Activated CD4-positive, alpha-beta T cell treated with anti-CD3 and anti-CD28 coated beads, Interleukin-2, amount 10 ng/mL, durations not matched to agents 7 days and 5 days (primary cell): ENCODE results near the gene B3GALNT2. TPM values are rescaled to one million over a fixed set of nuclear protein-coding genes. Genes with fewer than 3 reads are reported as not detected.

Experiments used
- CTCF ChIA-PET: fragments of 350-600 bp; sonication (Branson Sonifier 250); formaldehyde crosslinking; loops from one replicate; lab custom pipeline; 2021; ENCODE audit warnings: antibody characterized with exemption; lab: Charles Lee
- POLR2A ChIA-PET: fragments of 350-600 bp; sonication (Branson Sonifier 250); formaldehyde crosslinking; loops from one replicate; lab custom pipeline; 2021; ENCODE audit warnings: antibody characterized with exemption; lab: Charles Lee
- DNase-seq: peaks from one replicate; pipeline ENCODE4 v3.0.0-alpha.2; 2020
- H3K27ac Mint-ChIP-seq: one replicate; pipeline ENCODE4 v1.8.0; 2021; ENCODE audit warnings: mild to moderate bottlenecking, moderate library complexity, mixed read lengths
- H3K27me3 Mint-ChIP-seq: one replicate; pipeline ENCODE4 v1.8.0; 2021; ENCODE audit warnings: mixed read lengths
- H3K36me3 Mint-ChIP-seq: one replicate; pipeline ENCODE4 v1.8.0; 2021; ENCODE audit warnings: low read depth, mixed read lengths
- H3K4me1 Mint-ChIP-seq: one replicate; pipeline ENCODE4 v1.8.0; 2021; ENCODE audit warnings: mixed read lengths
- H3K4me3 Mint-ChIP-seq: one replicate; pipeline ENCODE4 v1.8.0; 2021; ENCODE audit warnings: mild to moderate bottlenecking, moderate library complexity, mixed read lengths
- H3K9me3 Mint-ChIP-seq: one replicate; pipeline ENCODE4 v1.8.0; 2021; ENCODE audit warnings: mixed read lengths
- total RNA-seq, 2 experiments: library from RNA; stranded (reverse); gene quantifications; one replicate each; pipeline ENCODE4 v1.2.3, GENCODE V29; 2021

Gene B3GALNT2
- total RNA-seq, 2 experiments from 2014 or later = 12.2 to 13.2 TPM

DNA sequence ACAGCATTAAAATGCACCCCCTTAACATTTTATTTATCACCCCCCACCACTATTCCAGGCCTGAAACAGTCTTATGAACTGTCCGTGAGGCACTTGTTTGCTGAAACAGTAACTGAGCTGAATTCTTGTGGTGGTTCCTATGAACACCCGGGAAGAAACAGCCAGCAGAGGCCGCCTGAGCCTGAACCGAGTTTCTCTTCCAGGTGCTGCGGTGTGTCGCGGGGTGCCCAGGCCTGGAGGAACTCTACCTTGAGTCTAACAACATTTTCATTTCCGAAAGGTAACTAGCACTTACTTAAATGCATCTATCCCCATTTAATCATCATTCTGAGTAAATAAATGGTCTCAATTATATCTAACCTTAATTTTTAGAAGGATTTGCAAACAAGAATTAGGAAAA lies 70.3 kb downstream of the B3GALNT2 start:
- no peak overlapping the region for H3K27ac Mint-ChIP-seq
- no peaks in the 10 kb centered on the region for H3K27me3 Mint-ChIP-seq
- no peak for DNase-seq
- H3K36me3 Mint-ChIP-seq = peaks cover 14% of the 10 kb centered on the region
- ChIA-PET POLR2A (no interaction called here), CTCF (interaction anchor here (1.1 kb wide), 1 partner anchor 340 kb away, joined by 3 read pairs; no protein-coding TSS in a partner anchor)
- no peaks in the 10 kb centered on the region for H3K9me3 Mint-ChIP-seq
- H3K4me3 Mint-ChIP-seq = no peak overlapping the region
- no peaks in the 10 kb centered on the region for H3K4me1 Mint-ChIP-seq

DNA sequence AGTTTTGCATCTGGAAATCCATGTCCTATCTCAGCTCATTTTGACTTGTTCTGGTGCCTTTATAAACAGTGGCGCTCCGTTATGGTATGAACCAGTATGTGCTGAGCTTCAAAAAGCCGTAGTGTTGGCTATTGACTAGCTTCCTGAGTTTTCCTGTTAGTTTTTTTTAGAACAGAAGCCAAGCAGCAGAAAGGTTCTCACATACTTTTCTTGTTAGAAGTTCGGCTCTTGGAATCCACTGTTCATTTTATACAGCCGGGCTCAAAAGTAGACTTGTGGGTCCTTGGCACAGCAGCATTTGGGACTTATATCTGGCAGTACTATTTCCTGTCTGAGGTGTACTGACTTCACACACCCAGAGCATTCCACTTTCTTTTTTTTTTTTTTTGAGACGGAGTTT lies 73.3 kb downstream of the B3GALNT2 start:
- Mint-ChIP-seq H3K36me3 (peaks cover 4% of the 10 kb centered on the region), H3K27ac (no peak overlapping the region), H3K4me3 (no peak overlapping the region), H3K4me1 (no peaks in the 10 kb centered on the region), H3K9me3 (no peaks in the 10 kb centered on the region), H3K27me3 (no peaks in the 10 kb centered on the region)
- POLR2A ChIA-PET = no interaction called here
- CTCF ChIA-PET = no interaction called here
- DNase-seq = no peak

DNA sequence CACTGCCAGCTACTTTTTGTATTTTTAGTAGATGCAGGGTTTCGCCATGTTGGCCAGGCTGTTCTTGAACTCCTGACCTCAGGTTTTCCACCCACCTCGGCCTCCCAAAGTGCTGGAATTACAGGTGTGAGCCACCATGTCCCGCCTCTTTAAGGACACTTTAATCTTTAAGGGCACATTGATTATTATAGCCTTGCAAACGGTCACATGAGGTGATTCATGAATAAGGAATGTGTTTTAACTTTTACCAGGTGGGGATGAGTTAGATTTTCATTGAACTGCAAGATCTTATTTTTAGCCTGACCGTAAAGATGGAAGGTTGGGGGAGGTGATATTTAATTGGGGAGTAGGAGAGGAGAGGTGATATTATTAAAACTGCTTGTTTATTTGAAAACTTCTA lies 75.1 kb downstream of the B3GALNT2 start:
- POLR2A ChIA-PET = no interaction called here
- no peak overlapping the region for H3K27ac Mint-ChIP-seq
- H3K9me3 Mint-ChIP-seq = no peaks in the 10 kb centered on the region
- H3K4me3 Mint-ChIP-seq = no peak overlapping the region
- peaks cover 4% of the 10 kb centered on the region for H3K36me3 Mint-ChIP-seq
- no peak for DNase-seq
- H3K4me1 Mint-ChIP-seq = peaks cover under 1% of the 10 kb centered on the region
- no peaks in the 10 kb centered on the region for H3K27me3 Mint-ChIP-seq
- CTCF ChIA-PET = no interaction called here

DNA sequence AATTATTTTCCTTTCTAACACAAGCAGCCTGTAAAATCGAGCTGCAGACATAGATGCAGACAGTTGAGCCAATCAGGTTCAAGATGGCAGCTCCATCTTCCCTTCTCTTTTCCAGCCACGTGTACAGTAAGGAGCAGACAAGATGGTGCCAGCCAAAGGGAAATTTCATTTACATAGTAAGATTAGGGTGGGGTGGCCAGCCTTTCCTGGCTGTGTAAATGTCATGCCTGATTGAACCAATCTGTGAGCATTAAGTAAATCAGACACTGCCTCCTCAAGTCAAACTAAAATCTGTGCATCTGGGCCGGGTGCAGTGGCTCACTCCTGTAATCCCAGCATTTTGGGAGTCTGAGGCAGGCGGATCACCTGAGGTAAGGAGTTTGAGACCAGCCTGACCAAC lies 76.8 kb downstream of the B3GALNT2 start:
- H3K27ac Mint-ChIP-seq = no peak overlapping the region
- peaks cover 16% of the 10 kb centered on the region for H3K4me1 Mint-ChIP-seq
- H3K4me3 Mint-ChIP-seq = no peak overlapping the region
- peaks cover 5% of the 10 kb centered on the region for H3K36me3 Mint-ChIP-seq
- H3K9me3 Mint-ChIP-seq = no peaks in the 10 kb centered on the region
- CTCF ChIA-PET = interaction anchor here (0.6 to 2.1 kb wide), 2 partner anchors 11 to 268 kb away, joined by 3 to 7 read pairs; no protein-coding TSS in a partner anchor
- POLR2A ChIA-PET = no interaction called here
- no peaks in the 10 kb centered on the region for H3K27me3 Mint-ChIP-seq
- no peak for DNase-seq

DNA sequence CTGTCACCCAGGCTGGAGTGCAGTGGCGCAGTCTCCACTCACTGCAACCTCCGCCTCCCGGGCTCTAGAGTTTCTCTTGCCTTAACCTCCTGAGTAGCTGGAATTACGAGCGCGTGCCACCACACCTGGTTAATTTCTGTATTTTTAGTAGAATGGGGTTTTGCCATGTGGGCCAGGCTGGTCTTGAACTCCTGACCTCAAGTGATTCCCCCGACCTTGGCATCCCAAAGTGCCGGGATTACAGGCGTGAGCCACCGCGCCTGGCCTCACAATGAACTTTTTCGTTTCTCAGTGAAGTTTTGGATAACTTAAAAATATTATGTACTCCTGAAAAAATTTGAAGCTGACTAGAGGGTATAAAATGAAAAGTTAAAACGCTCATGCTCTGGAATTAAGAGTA lies 77.6 kb downstream of the B3GALNT2 start:
- Mint-ChIP-seq H3K4me1 (peaks cover 19% of the 10 kb centered on the region), H3K27me3 (no peaks in the 10 kb centered on the region), H3K27ac (no peak overlapping the region), H3K4me3 (no peak overlapping the region), H3K36me3 (peaks cover 5% of the 10 kb centered on the region), H3K9me3 (no peaks in the 10 kb centered on the region)
- no peak for DNase-seq
- POLR2A ChIA-PET = no interaction called here
- CTCF ChIA-PET = interaction anchor here (2.1 kb wide), 1 partner anchor 11 kb away, joined by 7 read pairs; no protein-coding TSS in a partner anchor

DNA sequence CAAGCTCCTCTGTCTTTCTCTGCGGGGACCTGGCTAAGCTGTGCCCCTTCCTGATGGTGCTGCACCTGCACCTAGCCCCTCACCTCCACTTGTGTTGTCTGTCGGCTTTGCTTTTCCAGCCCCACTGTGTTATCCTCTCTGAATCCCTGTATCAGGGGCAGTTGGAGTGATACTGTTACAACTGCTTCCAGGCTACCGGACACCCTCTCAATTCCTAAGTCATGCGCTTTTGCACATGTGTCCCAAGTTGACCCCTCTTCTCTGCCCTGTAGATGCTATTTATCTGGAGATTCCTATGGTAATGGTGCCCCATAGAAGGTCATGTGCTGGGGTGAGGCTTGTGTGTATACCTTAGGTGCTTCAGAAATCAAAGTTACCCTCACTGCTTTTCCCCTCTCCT lies 78.1 kb downstream of the B3GALNT2 start:
- H3K9me3 Mint-ChIP-seq = no peaks in the 10 kb centered on the region
- H3K4me3 Mint-ChIP-seq = no peak overlapping the region
- peaks cover 5% of the 10 kb centered on the region for H3K36me3 Mint-ChIP-seq
- H3K4me1 Mint-ChIP-seq = peaks cover 20% of the 10 kb centered on the region
- no peak overlapping the region for H3K27ac Mint-ChIP-seq
- H3K27me3 Mint-ChIP-seq = no peaks in the 10 kb centered on the region
- CTCF ChIA-PET = interaction anchor here (1.5 kb wide), 1 partner anchor 17 kb away, joined by 3 read pairs; no protein-coding TSS in a partner anchor
- no peak for DNase-seq
- POLR2A ChIA-PET = no interaction called here

DNA sequence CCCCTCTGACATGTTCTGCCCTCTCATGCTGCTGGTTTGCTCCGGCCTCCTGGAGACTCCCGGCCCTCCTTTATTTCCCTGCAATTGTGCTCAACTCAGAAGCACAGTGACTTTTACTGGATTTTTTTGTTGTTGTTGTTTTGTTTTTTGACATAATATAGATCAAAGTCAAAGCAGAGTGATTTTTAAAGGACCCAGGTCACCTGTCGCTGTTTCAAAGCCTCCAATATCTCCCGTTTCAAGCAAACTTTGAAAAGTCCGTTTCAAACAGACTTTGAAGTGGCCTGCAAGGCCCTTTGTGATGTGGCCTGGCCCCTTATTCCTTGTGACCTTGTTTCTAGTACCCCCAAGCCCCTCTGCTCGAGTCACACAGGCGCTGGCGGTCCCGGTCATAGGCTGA lies 78.9 kb downstream of the B3GALNT2 start:
- peaks cover 20% of the 10 kb centered on the region for H3K4me1 Mint-ChIP-seq
- CTCF ChIA-PET = interaction anchor here (1.5 kb wide), 1 partner anchor 18 kb away, joined by 3 read pairs; no protein-coding TSS in a partner anchor
- POLR2A ChIA-PET = no interaction called here
- H3K27me3 Mint-ChIP-seq = no peaks in the 10 kb centered on the region
- no peak for DNase-seq
- no peaks in the 10 kb centered on the region for H3K9me3 Mint-ChIP-seq
- peak overlapping the region; percentile 21 for H3K27ac Mint-ChIP-seq
- no peak overlapping the region for H3K4me3 Mint-ChIP-seq
- H3K36me3 Mint-ChIP-seq = peaks cover 5% of the 10 kb centered on the region

DNA sequence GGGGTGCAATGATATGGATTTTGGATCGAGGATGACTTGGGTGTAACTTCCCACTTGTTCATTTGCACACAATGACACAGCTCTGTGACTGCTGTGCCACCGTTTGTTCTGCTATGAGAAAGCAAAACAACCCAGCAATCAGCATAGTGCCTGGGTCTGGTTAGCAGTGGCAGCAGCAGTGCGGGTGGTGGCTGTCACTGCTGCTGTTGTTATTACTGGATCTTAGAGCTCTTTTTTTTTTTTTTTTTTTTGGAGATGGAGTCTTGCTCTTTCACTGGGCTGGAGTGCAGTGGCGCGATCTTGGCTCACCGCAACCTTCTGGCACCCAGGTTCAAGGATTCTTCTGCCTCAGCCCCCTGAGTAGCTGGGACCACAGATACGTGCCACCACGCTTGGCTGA lies 80.2 kb downstream of the B3GALNT2 start:
- POLR2A ChIA-PET = no interaction called here
- Mint-ChIP-seq H3K4me3 (no peak overlapping the region), H3K4me1 (peaks cover 20% of the 10 kb centered on the region), H3K27me3 (no peaks in the 10 kb centered on the region), H3K9me3 (no peaks in the 10 kb centered on the region), H3K27ac (peak overlapping the region; percentile 57), H3K36me3 (peaks cover 5% of the 10 kb centered on the region)
- CTCF ChIA-PET = interaction anchor here (0.6 to 2.0 kb wide), 3 partner anchors 9 to 134 kb away, joined by 3 to 5 read pairs (median 3); no protein-coding TSS in a partner anchor
- DNase-seq = no peak

DNA sequence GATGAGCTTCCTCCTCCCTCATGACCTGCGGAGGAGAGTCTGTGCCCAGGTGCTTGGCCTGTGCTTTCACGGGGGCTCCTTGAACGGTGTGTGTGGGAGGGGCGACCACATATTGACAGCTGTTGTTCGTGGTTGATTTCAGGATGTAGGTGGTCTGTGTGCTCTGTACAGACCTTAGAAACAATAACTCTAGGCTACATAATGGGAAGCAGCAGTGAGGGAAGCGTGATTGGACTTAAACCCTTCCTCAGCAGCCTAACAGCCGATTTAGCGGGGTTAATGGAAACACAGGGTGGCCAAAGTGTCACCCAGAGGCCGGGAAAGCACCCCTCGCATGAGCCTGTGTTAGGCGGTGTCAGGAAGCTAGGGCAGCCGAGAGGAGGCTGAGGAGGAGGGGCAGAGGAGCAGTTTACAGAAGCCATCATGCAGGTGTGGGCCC lies 81.0 kb downstream of the B3GALNT2 start:
- Mint-ChIP-seq H3K36me3 (peaks cover 4% of the 10 kb centered on the region), H3K4me1 (peaks cover 20% of the 10 kb centered on the region), H3K4me3 (no peak overlapping the region), H3K27ac (peak overlapping the region; percentile 52), H3K9me3 (no peaks in the 10 kb centered on the region), H3K27me3 (no peaks in the 10 kb centered on the region)
- ChIA-PET POLR2A (interaction anchor here (0.9 kb wide), 1 partner anchor 15 kb away, joined by 3 read pairs; no protein-coding TSS in a partner anchor), CTCF (interaction anchor here (0.9 to 2.0 kb wide), 2 partner anchors 8 to 348 kb away, joined by 3 to 5 read pairs; no protein-coding TSS in a partner anchor)
- peak; percentile 24 for DNase-seq

DNA sequence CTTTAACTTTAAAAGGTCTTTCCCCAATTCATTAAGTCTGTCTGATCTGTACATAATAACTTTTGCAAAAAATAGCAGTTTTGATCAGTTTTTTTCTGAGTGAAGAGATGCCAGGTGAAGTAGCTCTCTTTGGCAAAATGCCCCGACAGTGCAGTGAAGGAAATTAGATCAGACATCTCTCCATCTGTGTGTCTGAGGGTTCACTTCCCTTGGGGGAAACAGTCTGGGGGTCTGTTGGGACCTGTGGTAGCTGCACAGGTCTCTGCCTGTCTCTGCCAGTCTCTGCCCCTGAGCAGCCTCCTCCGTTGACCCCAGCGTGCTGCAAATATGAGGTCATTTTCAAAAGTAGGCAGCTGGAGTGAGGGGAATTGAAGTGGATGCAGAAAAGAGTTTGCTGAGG lies 82.5 kb downstream of the B3GALNT2 start:
- H3K9me3 Mint-ChIP-seq = no peaks in the 10 kb centered on the region
- DNase-seq = no peak
- H3K4me1 Mint-ChIP-seq = peaks cover 20% of the 10 kb centered on the region
- ChIA-PET CTCF (interaction anchor here (0.6 to 1.1 kb wide), 3 partner anchors 16 to 31 kb away, joined by 3 read pairs; no protein-coding TSS in a partner anchor), POLR2A (interaction anchor here (0.6 kb wide), 1 partner anchor 371 kb away, joined by 3 read pairs; no protein-coding TSS in a partner anchor)
- H3K27ac Mint-ChIP-seq = no peak overlapping the region
- no peaks in the 10 kb centered on the region for H3K27me3 Mint-ChIP-seq
- H3K36me3 Mint-ChIP-seq = peaks cover 3% of the 10 kb centered on the region
- H3K4me3 Mint-ChIP-seq = no peak overlapping the region

DNA sequence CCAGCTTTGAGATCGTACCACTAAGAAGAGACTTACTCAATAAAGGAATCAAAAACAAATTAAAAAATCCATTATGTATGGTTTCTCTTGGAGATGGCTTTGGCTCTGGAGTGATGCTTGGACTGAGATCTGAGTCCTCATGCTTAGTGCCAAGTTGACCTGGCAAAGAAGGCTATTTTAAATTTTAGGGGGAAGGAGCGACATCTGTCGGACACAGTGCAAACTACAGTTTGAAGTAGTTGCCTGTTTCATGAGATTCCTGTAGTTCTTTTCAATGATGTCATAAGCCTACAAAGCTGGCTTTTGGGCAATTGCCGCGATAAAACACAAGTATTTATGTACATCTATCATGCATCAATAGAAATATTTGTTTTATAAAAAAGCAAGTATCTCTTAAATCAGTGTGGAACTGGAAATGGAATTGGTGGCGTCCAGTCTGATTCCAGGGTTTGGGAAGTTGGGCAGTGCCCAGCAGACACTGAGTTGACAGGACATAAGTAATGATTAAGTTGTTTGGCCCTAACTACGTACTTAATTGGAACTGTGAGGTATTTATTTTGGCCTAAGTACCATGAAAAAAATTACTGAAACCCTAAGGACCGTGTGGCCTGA lies 87.1 kb downstream of the B3GALNT2 start:
- ChIA-PET CTCF (interaction anchor here (0.6 to 2.1 kb wide), 12 partner anchors 11 to 327 kb away, joined by 3 to 7 read pairs (median 4); no protein-coding TSS in a partner anchor), POLR2A (no interaction called here)
- Mint-ChIP-seq H3K9me3 (no peaks in the 10 kb centered on the region), H3K27ac (no peak overlapping the region), H3K27me3 (no peaks in the 10 kb centered on the region), H3K4me3 (no peak overlapping the region), H3K36me3 (peaks cover 4% of the 10 kb centered on the region), H3K4me1 (peaks cover 8% of the 10 kb centered on the region)
- DNase-seq = peak; percentile 69

DNA sequence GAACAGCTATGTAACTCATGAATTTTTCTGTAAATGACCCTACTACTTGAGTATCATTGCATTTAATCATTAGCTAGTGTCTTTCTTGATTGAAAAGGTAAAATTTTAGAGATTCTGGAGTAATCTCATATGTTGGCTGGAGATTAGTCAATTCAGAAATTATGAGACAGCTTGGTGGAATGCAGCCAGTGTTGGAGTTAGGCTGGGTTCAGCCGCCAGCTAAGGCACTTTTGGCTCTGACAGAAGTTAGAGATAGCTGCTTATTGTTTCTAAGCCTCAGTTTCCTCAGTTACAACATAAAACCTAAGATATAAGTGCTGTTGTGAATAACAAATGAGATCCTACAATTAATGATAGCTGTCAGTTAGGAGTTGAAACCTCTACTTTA lies 87.6 kb downstream of the B3GALNT2 start:
- ChIA-PET POLR2A (no interaction called here), CTCF (interaction anchor here (0.6 to 2.1 kb wide), 15 partner anchors 11 to 326 kb away, joined by 3 to 7 read pairs (median 4); no protein-coding TSS in a partner anchor)
- H3K27ac Mint-ChIP-seq = no peak overlapping the region
- H3K4me3 Mint-ChIP-seq = no peak overlapping the region
- H3K36me3 Mint-ChIP-seq = peaks cover 4% of the 10 kb centered on the region
- H3K27me3 Mint-ChIP-seq = no peaks in the 10 kb centered on the region
- H3K9me3 Mint-ChIP-seq = no peaks in the 10 kb centered on the region
- H3K4me1 Mint-ChIP-seq = peaks cover 7% of the 10 kb centered on the region
- DNase-seq = no peak
